HG03139 (cell line): ENCODE data around the gene AGAP1.

Experiments
- ATAC-seq: cut with Tn5 transposase; IDR thresholded peaks from one replicate; pipeline ENCODE4 v1.9.1; 2021; ENCODE audit not compliant: unreplicated experiment

AGAP1 gene

DNA sequence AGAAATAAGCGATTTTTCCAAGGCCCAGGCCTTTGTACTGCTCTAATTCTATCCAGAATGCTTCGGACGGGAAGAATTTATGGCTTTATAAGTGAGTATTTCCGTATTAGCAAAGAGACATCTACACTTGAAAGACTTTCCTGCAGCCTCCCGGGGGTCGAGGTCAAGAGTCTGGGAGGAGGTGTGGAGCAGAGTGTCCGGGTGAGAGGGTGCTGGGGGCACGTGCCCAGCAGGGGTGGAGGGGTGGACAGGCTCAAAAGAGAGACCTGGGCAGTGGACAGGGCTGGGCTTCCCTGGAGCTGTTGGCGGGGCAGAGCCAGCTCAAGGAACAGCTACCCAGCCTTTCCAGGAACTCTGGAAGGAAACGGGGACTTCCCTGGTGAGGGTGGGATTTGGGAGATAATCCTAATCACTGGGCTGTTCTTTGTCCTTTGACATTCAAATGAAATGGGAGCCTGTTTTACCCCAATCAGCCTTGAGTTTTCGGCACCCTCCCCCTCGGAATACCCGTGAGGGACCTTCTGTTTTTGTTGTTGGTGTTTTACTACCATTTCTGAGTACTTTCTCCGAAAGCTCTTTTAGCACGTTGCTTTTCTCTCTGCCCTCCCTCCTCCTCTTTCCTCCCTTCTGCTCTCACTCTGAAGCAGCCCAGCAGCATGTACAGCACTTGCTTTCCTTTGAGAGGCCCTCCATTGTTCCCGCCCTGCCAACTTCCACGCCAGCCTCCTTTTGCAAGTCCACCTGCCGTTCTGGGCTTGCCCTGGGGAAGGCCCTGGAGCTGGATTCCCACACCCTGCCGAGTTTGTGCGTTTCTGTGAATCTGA is 164.7 kb downstream of the AGAP1 start:
- ATAC-seq, result no peak

- ATAC-seq, result no peak
Observed at GRCh38 chr2:235659767-235660322, 166.0 kb downstream of the AGAP1 start.

GRCh38 chr2:235660484-235661082 is 166.7 kb downstream of the AGAP1 start:
- ATAC-seq, result no peak

GRCh38 chr2:235661167-235661937 is 167.5 kb downstream of the AGAP1 start:
- ATAC-seq, result no peak

DNA sequence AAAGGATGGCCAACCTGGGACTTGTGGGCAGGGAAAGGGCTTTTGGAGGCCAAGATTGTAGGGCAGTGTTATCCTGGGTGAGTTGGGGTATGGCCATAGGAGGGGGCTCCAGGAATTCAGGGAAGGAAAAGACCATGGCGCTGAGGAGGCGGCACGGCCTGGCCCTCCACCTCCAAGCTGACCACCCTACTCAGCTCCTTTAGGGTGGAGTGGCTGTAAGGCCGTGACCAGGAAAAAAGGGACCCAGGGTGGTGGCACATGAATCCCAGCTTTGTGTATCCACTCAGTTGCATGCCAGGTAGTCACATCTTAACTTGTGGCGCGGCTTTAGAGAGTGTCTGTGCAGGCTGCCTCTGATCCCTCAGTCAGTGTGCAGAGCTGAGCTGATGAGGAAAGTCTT is 168.1 kb downstream of the AGAP1 start:
- no peak for ATAC-seq

GRCh38 chr2:235663875-235664274 is 170.0 kb downstream of the AGAP1 start:
- ATAC-seq, result no peak

DNA sequence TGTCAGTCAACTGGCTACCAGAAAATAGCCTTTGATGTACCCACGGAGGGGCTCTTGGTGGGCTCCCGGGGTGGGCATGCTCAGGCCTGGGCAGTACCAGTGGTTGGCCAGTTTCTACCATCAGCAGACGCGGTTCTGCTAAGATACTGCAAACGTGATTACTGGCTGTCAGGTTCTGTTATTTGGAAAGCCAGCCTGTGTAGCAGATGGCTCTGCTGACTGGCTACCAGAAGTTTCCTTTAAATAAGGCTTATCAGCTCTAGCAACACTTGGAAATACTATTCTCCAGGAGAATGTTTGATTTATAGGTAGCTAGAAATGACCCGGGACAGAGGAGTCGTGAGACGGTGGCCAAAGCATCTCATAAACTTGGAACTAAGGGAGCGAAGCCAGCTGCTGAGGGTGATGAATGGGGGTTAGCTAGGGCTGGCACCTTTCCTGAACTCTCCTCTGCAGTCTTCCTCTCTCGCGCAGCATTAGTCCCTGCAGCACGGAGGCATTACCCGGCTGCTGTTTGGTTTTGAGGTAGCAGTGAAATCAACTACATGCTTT is 171.9 kb downstream of the AGAP1 start:
- no peak for ATAC-seq

- no peak for ATAC-seq
Observed at GRCh38 chr2:235666213-235666781, 172.5 kb downstream of the AGAP1 start.

- ATAC-seq, result no peak
Observed at GRCh38 chr2:235668782-235669181, 174.9 kb downstream of the AGAP1 start.

DNA sequence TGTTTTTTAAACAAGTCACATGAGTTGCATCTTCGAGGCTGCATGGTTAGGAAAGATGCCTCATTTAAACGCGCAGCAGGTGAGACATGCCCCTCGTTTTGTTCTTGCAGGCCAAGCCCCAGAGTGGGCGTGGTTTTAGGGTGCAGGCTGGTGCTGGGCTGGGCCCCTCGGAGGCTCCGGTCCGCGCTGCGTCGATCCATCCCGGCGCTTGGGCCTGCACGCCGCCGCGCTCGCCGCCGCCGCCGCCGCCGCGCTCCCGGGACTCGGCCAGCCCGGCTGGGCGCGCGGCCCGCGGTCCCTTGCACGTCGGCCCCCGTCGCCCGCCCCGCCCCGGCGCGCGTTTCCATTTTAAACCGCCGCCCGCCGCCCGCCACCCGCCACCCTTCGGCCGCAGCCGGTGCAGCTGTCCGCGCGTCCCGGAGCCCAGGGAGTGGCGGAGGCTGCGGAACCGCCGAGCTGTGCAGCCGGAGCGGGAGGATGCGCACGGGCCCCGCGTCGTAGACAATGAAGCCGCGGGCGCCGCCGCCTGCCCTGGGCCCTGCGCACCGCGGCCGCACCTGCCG is 175.5 kb downstream of the AGAP1 start:
- ATAC-seq, result no peak

DNA sequence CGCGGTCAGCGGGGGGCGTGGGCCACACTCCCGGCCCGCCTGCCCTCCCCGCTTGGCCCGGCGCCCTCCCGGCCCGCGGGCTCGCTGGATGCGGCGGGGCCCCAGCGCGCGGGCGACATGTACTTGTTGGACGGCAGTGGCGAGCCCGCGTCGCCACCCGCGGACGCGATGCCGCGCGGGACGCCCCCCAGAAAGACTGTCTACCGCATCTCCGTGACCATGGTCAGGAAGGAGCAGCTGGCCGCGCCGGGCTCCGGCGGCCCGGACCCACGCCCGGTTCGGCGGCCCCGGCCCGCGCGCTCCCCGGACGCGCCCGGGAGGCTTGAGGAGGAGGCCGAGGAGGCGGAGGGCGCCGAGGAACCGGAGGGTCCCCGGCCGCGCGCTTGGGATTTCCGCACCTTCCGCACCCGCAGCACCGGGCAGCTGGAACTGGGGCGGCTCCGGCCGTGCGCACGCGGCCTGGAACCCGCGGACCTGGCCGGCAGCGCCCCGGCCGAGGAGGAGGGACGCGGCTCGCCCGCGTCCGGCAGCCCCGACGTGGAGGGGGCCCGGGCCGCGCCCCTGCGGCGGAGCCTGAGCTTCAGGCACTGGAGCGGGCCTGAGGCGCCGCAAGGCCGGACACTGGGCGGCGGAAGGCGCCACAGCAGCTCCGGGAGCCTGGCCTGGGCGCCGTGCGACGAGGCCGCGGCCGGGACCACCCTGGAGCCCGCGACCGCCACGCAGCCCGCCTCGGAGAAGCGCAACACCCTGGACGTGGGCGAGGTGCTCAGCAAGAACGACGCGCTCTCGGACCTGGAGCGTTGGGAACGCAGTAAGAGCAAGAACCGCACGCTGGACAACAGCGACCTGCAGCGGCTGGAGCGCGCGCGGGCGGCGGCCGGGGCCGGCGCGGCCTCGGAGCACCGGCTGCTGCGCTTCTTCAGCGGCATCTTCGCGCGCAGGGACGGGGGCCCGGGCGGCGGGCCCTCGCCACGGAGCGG is 176.4 kb downstream of the AGAP1 start:
- no peak for ATAC-seq

GRCh38 chr2:235670974-235671787 is 177.3 kb downstream of the AGAP1 start:
- ATAC-seq, result no peak

DNA sequence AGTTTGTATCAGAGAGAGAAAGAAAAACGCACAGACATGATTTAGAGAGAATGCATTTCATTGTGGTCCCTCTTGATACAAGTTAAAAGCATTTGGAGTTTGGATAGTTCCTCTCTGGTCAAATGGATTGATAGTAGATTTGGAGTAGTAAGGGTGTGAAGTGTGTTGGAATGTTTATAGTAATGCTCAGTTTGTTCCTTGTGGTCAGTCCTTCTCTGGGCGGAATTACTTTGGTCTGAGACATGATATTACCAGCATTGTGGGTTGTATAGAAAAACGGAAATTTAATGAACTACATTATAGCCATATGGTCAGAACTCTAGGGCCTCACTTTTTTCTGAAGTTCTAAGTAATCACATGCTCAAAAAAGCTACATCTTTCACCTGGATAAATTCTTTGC is 178.9 kb downstream of the AGAP1 start:
- ATAC-seq, result no peak

- no peak for ATAC-seq
Observed at GRCh38 chr2:235674146-235674545, 180.3 kb downstream of the AGAP1 start.

DNA sequence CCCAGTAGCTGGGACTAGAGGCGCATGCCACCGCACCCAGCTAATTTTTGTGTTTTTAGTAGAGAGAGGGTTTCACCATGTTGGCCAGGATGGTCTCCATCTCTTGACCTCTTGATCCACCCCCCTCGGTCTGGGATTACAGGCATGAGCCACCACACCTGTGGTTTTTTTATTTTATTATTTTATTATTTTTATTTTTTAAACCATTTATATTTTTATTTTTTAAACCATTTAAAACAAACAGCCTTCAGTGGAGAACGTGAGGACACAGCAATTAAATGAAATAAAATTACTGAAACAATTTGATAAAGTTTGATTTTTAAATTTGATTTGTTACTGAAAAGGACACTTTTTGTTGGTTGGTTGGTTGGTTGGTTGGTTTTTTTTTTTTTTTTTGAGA is 181.0 kb downstream of the AGAP1 start:
- no peak for ATAC-seq

GRCh38 chr2:235675678-235676535 is 182.1 kb downstream of the AGAP1 start:
- ATAC-seq, result no peak

DNA sequence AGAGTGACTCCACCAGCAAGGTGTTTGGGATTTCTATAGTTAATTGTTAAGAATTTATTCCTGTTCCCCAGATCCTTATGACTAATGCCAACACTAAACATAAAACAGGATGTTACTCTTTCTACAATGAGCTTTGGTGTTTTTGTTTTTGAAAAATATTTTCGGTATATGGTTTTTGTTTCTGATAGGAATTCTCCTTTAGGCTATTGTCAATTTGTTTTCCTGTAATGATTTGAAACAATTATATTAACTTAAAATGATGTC is 182.6 kb downstream of the AGAP1 start:
- ATAC-seq, result no peak

DNA sequence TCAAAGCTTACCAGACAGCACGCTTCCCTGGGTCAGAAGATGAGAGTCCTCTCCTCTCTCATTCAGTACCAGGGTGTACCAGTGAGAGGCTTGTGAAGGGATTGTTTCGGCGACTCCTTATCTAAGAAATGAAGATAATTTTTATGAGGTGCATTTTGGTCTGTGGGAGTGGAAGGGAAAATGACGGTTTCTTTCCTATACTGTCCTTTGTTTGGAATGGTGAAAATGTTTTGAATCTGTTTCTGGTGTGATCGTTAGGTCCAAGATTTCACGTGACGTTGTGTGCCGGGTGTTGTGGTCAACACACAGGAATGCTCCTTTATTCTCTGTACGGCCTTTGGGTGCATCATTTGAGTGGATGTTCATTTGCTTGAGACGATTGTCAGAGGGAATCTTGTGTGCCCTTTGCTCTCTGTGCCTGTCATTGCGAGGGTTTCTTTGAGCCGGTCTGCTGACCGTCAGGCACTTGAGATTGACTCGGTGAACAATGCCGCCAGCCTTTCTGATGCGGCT is 183.5 kb downstream of the AGAP1 start:
- ATAC-seq, result no peak
